ENCODE results near the gene PSMD9.

GRCh38 chr12:121861636-121862254, 26.8 kb upstream of the PSMD9 start:
- TF ChIP-seq, protein P1, sequence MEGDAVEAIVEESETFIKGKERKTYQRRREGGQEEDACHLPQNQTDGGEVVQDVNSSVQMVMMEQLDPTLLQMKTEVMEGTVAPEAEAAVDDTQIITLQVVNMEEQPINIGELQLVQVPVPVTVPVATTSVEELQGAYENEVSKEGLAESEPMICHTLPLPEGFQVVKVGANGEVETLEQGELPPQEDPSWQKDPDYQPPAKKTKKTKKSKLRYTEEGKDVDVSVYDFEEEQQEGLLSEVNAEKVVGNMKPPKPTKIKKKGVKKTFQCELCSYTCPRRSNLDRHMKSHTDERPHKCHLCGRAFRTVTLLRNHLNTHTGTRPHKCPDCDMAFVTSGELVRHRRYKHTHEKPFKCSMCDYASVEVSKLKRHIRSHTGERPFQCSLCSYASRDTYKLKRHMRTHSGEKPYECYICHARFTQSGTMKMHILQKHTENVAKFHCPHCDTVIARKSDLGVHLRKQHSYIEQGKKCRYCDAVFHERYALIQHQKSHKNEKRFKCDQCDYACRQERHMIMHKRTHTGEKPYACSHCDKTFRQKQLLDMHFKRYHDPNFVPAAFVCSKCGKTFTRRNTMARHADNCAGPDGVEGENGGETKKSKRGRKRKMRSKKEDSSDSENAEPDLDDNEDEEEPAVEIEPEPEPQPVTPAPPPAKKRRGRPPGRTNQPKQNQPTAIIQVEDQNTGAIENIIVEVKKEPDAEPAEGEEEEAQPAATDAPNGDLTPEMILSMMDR (IDR thresholded peaks at IDR 0.05) = no peak
- TF ChIP-seq SIN3A (IDR thresholded peaks at IDR 0.05; ENCODE audit: borderline replicate concordance, insufficient read depth, low read depth, low read length) (no peak), POLR2AphosphoS5 (IDR thresholded peaks at IDR 0.05; ENCODE audit: low read depth, low read length) (no peak), TCF7L2 (IDR thresholded peaks at IDR 0.05; ENCODE audit: low read depth, low read length) (no peak)
- TF ChIP-seq, protein P2, sequence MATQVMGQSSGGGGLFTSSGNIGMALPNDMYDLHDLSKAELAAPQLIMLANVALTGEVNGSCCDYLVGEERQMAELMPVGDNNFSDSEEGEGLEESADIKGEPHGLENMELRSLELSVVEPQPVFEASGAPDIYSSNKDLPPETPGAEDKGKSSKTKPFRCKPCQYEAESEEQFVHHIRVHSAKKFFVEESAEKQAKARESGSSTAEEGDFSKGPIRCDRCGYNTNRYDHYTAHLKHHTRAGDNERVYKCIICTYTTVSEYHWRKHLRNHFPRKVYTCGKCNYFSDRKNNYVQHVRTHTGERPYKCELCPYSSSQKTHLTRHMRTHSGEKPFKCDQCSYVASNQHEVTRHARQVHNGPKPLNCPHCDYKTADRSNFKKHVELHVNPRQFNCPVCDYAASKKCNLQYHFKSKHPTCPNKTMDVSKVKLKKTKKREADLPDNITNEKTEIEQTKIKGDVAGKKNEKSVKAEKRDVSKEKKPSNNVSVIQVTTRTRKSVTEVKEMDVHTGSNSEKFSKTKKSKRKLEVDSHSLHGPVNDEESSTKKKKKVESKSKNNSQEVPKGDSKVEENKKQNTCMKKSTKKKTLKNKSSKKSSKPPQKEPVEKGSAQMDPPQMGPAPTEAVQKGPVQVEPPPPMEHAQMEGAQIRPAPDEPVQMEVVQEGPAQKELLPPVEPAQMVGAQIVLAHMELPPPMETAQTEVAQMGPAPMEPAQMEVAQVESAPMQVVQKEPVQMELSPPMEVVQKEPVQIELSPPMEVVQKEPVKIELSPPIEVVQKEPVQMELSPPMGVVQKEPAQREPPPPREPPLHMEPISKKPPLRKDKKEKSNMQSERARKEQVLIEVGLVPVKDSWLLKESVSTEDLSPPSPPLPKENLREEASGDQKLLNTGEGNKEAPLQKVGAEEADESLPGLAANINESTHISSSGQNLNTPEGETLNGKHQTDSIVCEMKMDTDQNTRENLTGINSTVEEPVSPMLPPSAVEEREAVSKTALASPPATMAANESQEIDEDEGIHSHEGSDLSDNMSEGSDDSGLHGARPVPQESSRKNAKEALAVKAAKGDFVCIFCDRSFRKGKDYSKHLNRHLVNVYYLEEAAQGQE (IDR thresholded peaks at IDR 0.05; ENCODE audit: insufficient read depth in 1 of 2, low read depth in 2 of 2, low read length in 1 of 2) = no peak

All from Panc1 (cell line).